ENCODE measurements around the gene SAC3D1. TPM values are rescaled to one million over a fixed set of nuclear protein-coding genes. Genes with fewer than 3 reads are reported as not detected.
A peak's percentile ranks its signal among the peaks of the same experiment; 100 is the strongest.

Gene SAC3D1
- total RNA-seq, result 1 to 10 TPM; 3.5 to 5.5 (median 4.4) TPM
- polyA plus RNA-seq, result 1 to 10 TPM; 4.9 to 7.3 TPM

- FAIRE-seq (peak; percentile 13), ATAC-seq (peak; percentile 94 to 97 (median 95)), DNase-seq (peak; percentile 85 to 95 (median 88))
- peaks cover 0 to 22% (median 0%) of the 10 kb centered on the region in 3 donors for H3K4me1 ChIP-seq
- no peaks in the 10 kb centered on the region for H3K27me3 ChIP-seq
- no peak for TF ChIP-seq CTCF (IDR thresholded peaks at IDR 0.05)
- WGBS, 2 donors, result 0 to 1% methylated on average over 64 to 91 of the region's 91 CpGs
- H3K4me3 ChIP-seq, result peak within 1 kb of the TSS; percentile 55 to 88 (median 82)
- no peaks in the 10 kb centered on the region for H3K9me3 ChIP-seq
- peak within 1 kb of the TSS; percentile 83 to 91 (median 88) for H3K27ac ChIP-seq
- intact Hi-C loops (cut with DNase I), result no loop called here
- H3K36me3 ChIP-seq, result no peaks in the 10 kb centered on the region
Measured at GRCh38 chr11:65040847-65041622, at the start of gene SAC3D1. Gene SAC3D1, plus strand, starts transcription at chr11:65041210. Its CDS starts 83 bp downstream, at chr11:65041293.

GRCh38 chr11:64994318-64994717 lies 46.7 kb upstream of the SAC3D1 start:
- FAIRE-seq (no peak), ATAC-seq (no peak), DNase-seq (no peak)
- H3K36me3 ChIP-seq, result peaks cover 0 to 4% (median 0%) of the 10 kb centered on the region in 3 donors
- intact Hi-C loops (cut with DNase I), result no loop called here
- TF ChIP-seq CTCF (IDR thresholded peaks at IDR 0.05), result no peak
- no peak overlapping the region for H3K4me3 ChIP-seq
- H3K27me3 ChIP-seq, result no peaks in the 10 kb centered on the region
- H3K9me3 ChIP-seq, result no peaks in the 10 kb centered on the region
- WGBS, 2 donors, result 85 to 95% methylated on average over 7 of the region's 7 CpGs
- no peak overlapping the region for H3K27ac ChIP-seq
- peaks cover 15 to 27% (median 22%) of the 10 kb centered on the region in 3 donors for H3K4me1 ChIP-seq

GRCh38 chr11:64996327-64996709 lies 44.7 kb upstream of the SAC3D1 start:
- 14 to 19% methylated on average over 11 of the region's 11 CpGs for WGBS, 2 donors
- no peak for FAIRE-seq
- TF ChIP-seq CTCF (IDR thresholded peaks at IDR 0.05), result no peak
- DNase-seq, result peak in 1 of 6 donors; percentile 28
- peak; percentile 3 to 31 (median 18) for ATAC-seq
- Histone ChIP-seq H3K4me1 (peaks cover 19 to 30% (median 26%) of the 10 kb centered on the region in 3 donors), H3K36me3 (peaks cover 0 to 4% (median 0%) of the 10 kb centered on the region in 3 donors), H3K27ac (peak overlapping the region; percentile 75 to 86 (median 81)), H3K9me3 (no peaks in the 10 kb centered on the region), H3K27me3 (no peaks in the 10 kb centered on the region), H3K4me3 (peak overlapping the region; percentile 29 to 52 (median 44))
- intact Hi-C loops (cut with DNase I), result no loop called here

- TF ChIP-seq CTCF (IDR thresholded peaks at IDR 0.05), result peak in 3 of 4 donors; percentile 12 to 31 (median 17)
- FAIRE-seq, result no peak
- peak; percentile 88 to 95 (median 94) for ATAC-seq
- Histone ChIP-seq H3K27me3 (no peaks in the 10 kb centered on the region), H3K4me3 (peak within 1 kb of the TSS; percentile 29 to 52 (median 44)), H3K27ac (peak within 1 kb of the TSS; percentile 75 to 86 (median 81)), H3K9me3 (no peaks in the 10 kb centered on the region), H3K4me1 (peaks cover 19 to 30% (median 26%) of the 10 kb centered on the region in 3 donors), H3K36me3 (peaks cover 0 to under 1% (median 0%) of the 10 kb centered on the region in 3 donors)
- DNase-seq, result peak; percentile 84 to 92 (median 88)
- 9 to 10% methylated on average over 9 of the region's 9 CpGs for WGBS, 2 donors
- intact Hi-C loops (cut with DNase I), result no loop called here
Measured at GRCh38 chr11:64996710-64997380, 44.2 kb upstream of the SAC3D1 start, which contains the start of gene BATF2. Gene BATF2, minus strand, starts transcription at chr11:64996971. Its CDS starts 57 bp downstream, at chr11:64996914.

Measured in pancreas (tissue), 10 donors.